ENCODE results near the gene DMRT1.

DNA sequence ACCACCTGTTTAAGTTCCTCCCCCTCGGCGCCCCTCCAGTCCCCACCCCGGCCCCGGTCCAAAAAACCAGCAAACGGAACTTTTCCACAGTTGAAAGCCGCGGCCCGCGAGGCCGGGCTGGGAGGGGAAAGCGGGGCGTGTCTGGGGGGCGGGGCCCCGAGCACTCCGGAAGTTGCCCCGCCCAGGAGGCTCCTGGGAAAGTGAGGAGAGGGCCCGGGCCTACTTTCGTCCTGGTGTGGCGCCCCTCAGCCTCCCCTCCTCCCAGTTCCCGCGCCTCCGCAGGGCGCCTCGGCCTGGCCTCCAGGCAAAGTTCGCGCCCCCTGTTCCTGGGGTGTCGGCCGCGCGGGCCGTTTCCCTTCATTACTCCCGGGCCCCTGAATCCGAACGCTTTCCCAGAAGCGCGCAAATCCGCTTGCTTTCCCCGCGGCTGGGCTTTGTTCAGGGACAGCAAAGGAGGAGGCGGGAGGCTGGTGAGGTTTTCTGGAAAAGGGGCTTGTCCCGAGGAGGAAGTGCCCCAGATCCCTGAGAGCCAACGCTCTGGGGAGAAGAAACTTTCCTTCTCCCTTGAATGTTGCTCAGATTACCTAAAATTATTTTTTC, 130.5 kb downstream of the DMRT1 start:
- TF ChIP-seq POLR2A (IDR thresholded peaks at IDR 0.05) (no peak), CTCF (IDR thresholded peaks at IDR 0.05) (no peak)

Measured in heart left ventricle (tissue), 13 donors.